ENCODE measurements around the gene DNAJB5.
"Not testable (repeated sequence)": the region's sequence is repeated elsewhere in the genome, so short reads cannot be mapped to it uniquely, and the experiment has no call there.

The DNAJB5 gene

GRCh38 chr9:35000535-35001284 lies 11.2 kb downstream of the DNAJB5 start:
- DNase-seq (ENCODE audit: low read depth, low spot score): no peak

GRCh38 chr9:35001285-35001677 lies 11.7 kb downstream of the DNAJB5 start:
- DNase-seq (ENCODE audit: low read depth, low spot score): no peak

- DNase-seq (ENCODE audit: low read depth, low spot score): no peak
Measured at GRCh38 chr9:35001803-35002502, 12.4 kb downstream of the DNAJB5 start.

GRCh38 chr9:35002623-35003022 lies 13.1 kb downstream of the DNAJB5 start:
- no peak for DNase-seq (ENCODE audit: low read depth, low spot score)

GRCh38 chr9:35004299-35004698 lies 14.8 kb downstream of the DNAJB5 start:
- DNase-seq (ENCODE audit: low read depth, low spot score): not testable (repeated sequence)

GRCh38 chr9:35010351-35010958 lies 20.9 kb downstream of the DNAJB5 start:
- no peak for DNase-seq (ENCODE audit: low read depth, low spot score)

- no peak for DNase-seq (ENCODE audit: low read depth, low spot score)
Measured at GRCh38 chr9:35014517-35014916, 25.0 kb downstream of the DNAJB5 start.

GRCh38 chr9:35023443-35023842 lies 33.9 kb downstream of the DNAJB5 start:
- not testable (repeated sequence) for DNase-seq (ENCODE audit: low read depth, low spot score)

- DNase-seq (ENCODE audit: low read depth, low spot score): no peak
Measured at GRCh38 chr9:35026671-35027070, 37.1 kb downstream of the DNAJB5 start.

- DNase-seq (ENCODE audit: low read depth, low spot score): no peak
Measured at GRCh38 chr9:35027374-35027773, 37.8 kb downstream of the DNAJB5 start.

- no peak for DNase-seq (ENCODE audit: low read depth, low spot score)
Measured at GRCh38 chr9:35027860-35028259, 38.3 kb downstream of the DNAJB5 start.

- DNase-seq (ENCODE audit: low read depth, low spot score): no peak
Measured at GRCh38 chr9:35028341-35028740, 38.8 kb downstream of the DNAJB5 start.

GRCh38 chr9:35029241-35029640 lies 39.7 kb downstream of the DNAJB5 start:
- no peak for DNase-seq (ENCODE audit: low read depth, low spot score)

- no peak for DNase-seq (ENCODE audit: low read depth, low spot score)
Measured at GRCh38 chr9:35029852-35030251, 40.3 kb downstream of the DNAJB5 start.

- no peak for DNase-seq (ENCODE audit: low read depth, low spot score)
Measured at GRCh38 chr9:35033101-35033500, 43.6 kb downstream of the DNAJB5 start.

- DNase-seq (ENCODE audit: low read depth, low spot score): no peak
Measured at GRCh38 chr9:35035851-35036701, 46.5 kb downstream of the DNAJB5 start.

GRCh38 chr9:35042081-35042604 lies 52.6 kb downstream of the DNAJB5 start:
- DNase-seq (ENCODE audit: low read depth, low spot score): no peak

GRCh38 chr9:35042891-35043545 lies 53.5 kb downstream of the DNAJB5 start:
- no peak for DNase-seq (ENCODE audit: low read depth, low spot score)

GRCh38 chr9:35044071-35044470 lies 54.5 kb downstream of the DNAJB5 start:
- no peak for DNase-seq (ENCODE audit: low read depth, low spot score)
